HEK293 (cell line): Measurements from ENCODE around the gene ABHD8.
A peak's percentile ranks its signal among the peaks of the same experiment; 100 is the strongest.

Experiments used
- BCL11B ChIP-seq: fragments of 450-650 bp; formaldehyde crosslinking; IDR thresholded peaks from 2 replicates; pipeline ENCODE4 v1.5.1; 2016; ENCODE audit warnings: low read depth, missing biosample characterization, missing genetic modification characterization
- HOXD13 ChIP-seq: sonication (generic); formaldehyde crosslinking; IDR thresholded peaks from 2 replicates; pipeline ENCODE4 v1.8.0; 2022; ENCODE audit warnings: missing genetic modification reagents, borderline replicate concordance
- INSM2 ChIP-seq: fragments of 450-650 bp; formaldehyde crosslinking; IDR thresholded peaks from 2 replicates; pipeline ENCODE4 v1.5.1; 2016; ENCODE audit warnings: missing biosample characterization, missing genetic modification characterization
- KLF8 ChIP-seq: fragments of 450-650 bp; formaldehyde crosslinking; IDR thresholded peaks from 2 replicates; pipeline ENCODE4 v1.5.1; 2016; ENCODE audit warnings: missing biosample characterization, missing genetic modification characterization
- PRDM1 ChIP-seq: fragments of 450-650 bp; formaldehyde crosslinking; IDR thresholded peaks from 2 replicates; pipeline ENCODE4; 2016; ENCODE audit warnings: missing biosample characterization, missing genetic modification characterization
- ZBTB48 ChIP-seq: fragments of 450-650 bp; formaldehyde crosslinking; IDR thresholded peaks from 2 replicates; pipeline ENCODE4 v1.5.1; 2016; ENCODE audit warnings: missing biosample characterization, missing genetic modification characterization
- ZBTB49 ChIP-seq: fragments of 450-650 bp; formaldehyde crosslinking; IDR thresholded peaks from 2 replicates; pipeline ENCODE4 v1.5.1; 2016; ENCODE audit warnings: missing biosample characterization, missing genetic modification characterization, low read depth
- ZBTB7A ChIP-seq: fragments of 450-650 bp; formaldehyde crosslinking; IDR thresholded peaks from 2 replicates; pipeline ENCODE4 v1.5.1; 2016; ENCODE audit warnings: low read depth, missing biosample characterization, missing genetic modification characterization
- ZNF302 ChIP-seq: fragments of 450-650 bp; formaldehyde crosslinking; IDR thresholded peaks from 2 replicates; pipeline ENCODE4 v1.5.1; 2016; ENCODE audit warnings: missing biosample characterization, missing genetic modification characterization, low read depth
- ZNF362 ChIP-seq: fragments of 450-650 bp; formaldehyde crosslinking; IDR thresholded peaks from 2 replicates; pipeline ENCODE4 v1.5.1; 2016; ENCODE audit warnings: missing biosample characterization, missing genetic modification characterization
- ZNF518A ChIP-seq: fragments of 450-650 bp; formaldehyde crosslinking; conservative IDR thresholded peaks from 2 replicates; pipeline ENCODE4 v1.5.1; 2016; ENCODE audit warnings: low read depth, missing biosample characterization, missing genetic modification characterization
- ZNF530 ChIP-seq: fragments of 450-650 bp; formaldehyde crosslinking; IDR thresholded peaks from 2 replicates; pipeline ENCODE4 v1.5.1; 2016; ENCODE audit warnings: low read depth, missing biosample characterization, missing genetic modification characterization
- ZNF571 ChIP-seq: fragments of 450-650 bp; formaldehyde crosslinking; IDR thresholded peaks from 2 replicates; pipeline ENCODE4 v1.5.0; 2017; ENCODE audit warnings: missing biosample characterization, missing genetic modification characterization
- ZNF639 ChIP-seq: fragments of 450-650 bp; formaldehyde crosslinking; IDR thresholded peaks from 2 replicates; pipeline ENCODE4 v1.5.1; 2016; ENCODE audit warnings: missing biosample characterization, missing genetic modification characterization
- ZNF654 ChIP-seq: fragments of 450-650 bp; formaldehyde crosslinking; IDR thresholded peaks from 2 replicates; pipeline ENCODE4 v1.5.1; 2016; ENCODE audit warnings: low read depth, missing biosample characterization, missing genetic modification characterization
- ZNF658 ChIP-seq: fragments of 450-650 bp; formaldehyde crosslinking; IDR thresholded peaks from 2 replicates; pipeline ENCODE4; 2016; ENCODE audit warnings: missing biosample characterization, missing genetic modification characterization
- ZNF660 ChIP-seq: fragments of 450-650 bp; IDR thresholded peaks from 2 replicates; pipeline ENCODE4 v1.5.1; 2018; ENCODE audit warnings: missing biosample characterization, mild to moderate bottlenecking, missing genetic modification characterization
- ZNF701 ChIP-seq: fragments of 450-650 bp; formaldehyde crosslinking; IDR thresholded peaks from 2 replicates; pipeline ENCODE4 v1.5.1; 2016; ENCODE audit warnings: missing biosample characterization, missing genetic modification characterization
- ZNF777 ChIP-seq: fragments of 450-650 bp; formaldehyde crosslinking; IDR thresholded peaks from 2 replicates; pipeline ENCODE4 v1.5.1; 2017; ENCODE audit warnings: missing biosample characterization, missing genetic modification characterization, borderline replicate concordance
- ZNF792 ChIP-seq: fragments of 450-650 bp; formaldehyde crosslinking; IDR thresholded peaks from 2 replicates; pipeline ENCODE4 v1.5.1; 2016; ENCODE audit warnings: missing biosample characterization, missing genetic modification characterization
- ZSCAN4 ChIP-seq: fragments of 450-650 bp; formaldehyde crosslinking; IDR thresholded peaks from 2 replicates; pipeline ENCODE4 v1.5.1; 2017; ENCODE audit warnings: missing biosample characterization, missing genetic modification characterization
- TF ChIP-seq, protein P1 (sequence below): fragments of 450-650 bp; formaldehyde crosslinking; IDR thresholded peaks from 2 replicates; pipeline ENCODE4 v1.5.1; 2016; ENCODE audit warnings: missing biosample characterization, missing genetic modification characterization
- TF ChIP-seq, protein P2 (sequence below): fragments of 450-650 bp; formaldehyde crosslinking; IDR thresholded peaks from 2 replicates; pipeline ENCODE4 v1.5.1; 2016; ENCODE audit warnings: missing biosample characterization, missing genetic modification characterization, borderline replicate concordance

The ABHD8 gene

DNA sequence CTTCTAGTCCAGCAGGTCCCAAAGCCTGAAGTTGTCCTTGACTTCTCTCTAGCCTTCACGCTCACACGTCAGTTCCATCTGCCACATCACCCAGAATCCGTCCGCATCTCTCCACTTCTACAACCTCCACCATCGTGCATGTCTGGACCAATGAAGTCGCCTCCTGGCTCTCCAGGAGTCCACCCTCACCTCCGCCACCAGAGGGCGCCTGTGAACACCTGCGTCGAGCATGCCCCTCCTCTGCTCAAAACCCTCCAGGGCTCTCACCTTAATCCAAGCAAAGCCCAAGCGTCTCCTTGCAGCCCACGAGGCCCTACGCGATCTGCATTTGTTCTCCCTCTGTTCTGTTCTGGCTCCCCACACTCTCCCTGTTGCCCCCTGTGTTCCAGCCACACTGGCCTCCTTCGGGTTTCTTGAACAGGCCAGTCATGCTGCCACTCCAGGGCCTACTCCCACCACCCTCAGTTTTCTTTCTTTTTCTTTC lies 42.3 kb downstream of the ABHD8 start (continued):
- TF ChIP-seq, protein P1, sequence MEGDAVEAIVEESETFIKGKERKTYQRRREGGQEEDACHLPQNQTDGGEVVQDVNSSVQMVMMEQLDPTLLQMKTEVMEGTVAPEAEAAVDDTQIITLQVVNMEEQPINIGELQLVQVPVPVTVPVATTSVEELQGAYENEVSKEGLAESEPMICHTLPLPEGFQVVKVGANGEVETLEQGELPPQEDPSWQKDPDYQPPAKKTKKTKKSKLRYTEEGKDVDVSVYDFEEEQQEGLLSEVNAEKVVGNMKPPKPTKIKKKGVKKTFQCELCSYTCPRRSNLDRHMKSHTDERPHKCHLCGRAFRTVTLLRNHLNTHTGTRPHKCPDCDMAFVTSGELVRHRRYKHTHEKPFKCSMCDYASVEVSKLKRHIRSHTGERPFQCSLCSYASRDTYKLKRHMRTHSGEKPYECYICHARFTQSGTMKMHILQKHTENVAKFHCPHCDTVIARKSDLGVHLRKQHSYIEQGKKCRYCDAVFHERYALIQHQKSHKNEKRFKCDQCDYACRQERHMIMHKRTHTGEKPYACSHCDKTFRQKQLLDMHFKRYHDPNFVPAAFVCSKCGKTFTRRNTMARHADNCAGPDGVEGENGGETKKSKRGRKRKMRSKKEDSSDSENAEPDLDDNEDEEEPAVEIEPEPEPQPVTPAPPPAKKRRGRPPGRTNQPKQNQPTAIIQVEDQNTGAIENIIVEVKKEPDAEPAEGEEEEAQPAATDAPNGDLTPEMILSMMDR (tag by site-specific recombination): peak; percentile 96
- TF ChIP-seq, protein P2, sequence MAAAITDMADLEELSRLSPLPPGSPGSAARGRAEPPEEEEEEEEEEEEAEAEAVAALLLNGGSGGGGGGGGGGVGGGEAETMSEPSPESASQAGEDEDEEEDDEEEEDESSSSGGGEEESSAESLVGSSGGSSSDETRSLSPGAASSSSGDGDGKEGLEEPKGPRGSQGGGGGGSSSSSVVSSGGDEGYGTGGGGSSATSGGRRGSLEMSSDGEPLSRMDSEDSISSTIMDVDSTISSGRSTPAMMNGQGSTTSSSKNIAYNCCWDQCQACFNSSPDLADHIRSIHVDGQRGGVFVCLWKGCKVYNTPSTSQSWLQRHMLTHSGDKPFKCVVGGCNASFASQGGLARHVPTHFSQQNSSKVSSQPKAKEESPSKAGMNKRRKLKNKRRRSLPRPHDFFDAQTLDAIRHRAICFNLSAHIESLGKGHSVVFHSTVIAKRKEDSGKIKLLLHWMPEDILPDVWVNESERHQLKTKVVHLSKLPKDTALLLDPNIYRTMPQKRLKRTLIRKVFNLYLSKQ (tag by site-specific recombination): no peak
- TF ChIP-seq ZNF701 (no peak), ZSCAN4 (tag by site-specific recombination) (no peak), ZNF660 (tag by site-specific recombination) (no peak), INSM2 (tag by site-specific recombination) (no peak), BCL11B (tag by site-specific recombination) (no peak), ZBTB7A (tag by site-specific recombination) (no peak), ZNF302 (tag by site-specific recombination) (no peak), KLF8 (tag by site-specific recombination) (peak; percentile 53; the same call in 1 of the 2 replicates), ZNF362 (tag by site-specific recombination) (peak; percentile 66; the same call in 1 of the 2 replicates), ZNF654 (tag by site-specific recombination) (peak; percentile 48), PRDM1 (tag by site-specific recombination) (no peak), ZNF792 (tag by site-specific recombination) (no peak), HOXD13 (no peak), ZBTB49 (no peak), ZNF518A (tag by site-specific recombination) (no peak), ZBTB48 (tag by site-specific recombination) (0 out of 2 replicates have a peak, but pooled peaks have one; percentile 22), ZNF639 (tag by site-specific recombination) (peak; percentile 45; the same call in 1 of the 2 replicates), ZNF530 (no peak), ZNF571 (tag by site-specific recombination) (no peak), ZNF777 (tag by site-specific recombination) (no peak), ZNF658 (tag by site-specific recombination) (no peak)
